PFSK-1 (cell line): ENCODE results near the gene MX2.

Experiments
- FOXP2 ChIP-seq: optimal IDR thresholded peaks from 2 replicates; pipeline ENCODE3; 2011; ENCODE audit warnings: borderline replicate concordance, control low read depth, inconsistent platforms; ENCODE audit not compliant: insufficient read depth; ENCODE audit errors: extremely low read length, extremely low read depth
- POLR2AphosphoS5 ChIP-seq: IDR thresholded peaks from 2 replicates; pipeline ENCODE4 v1.6.1; 2012; ENCODE audit warnings: low read depth, mild to moderate bottlenecking, control low read depth, low read length, moderate library complexity
- SIN3A ChIP-seq: IDR thresholded peaks from 2 replicates; pipeline ENCODE4 v1.6.1; 2012; ENCODE audit warnings: mild to moderate bottlenecking, low read length, moderate library complexity, borderline replicate concordance; ENCODE audit not compliant: insufficient read depth
- TAF1 ChIP-seq: IDR thresholded peaks from 2 replicates; pipeline ENCODE4 v1.6.1; 2012; ENCODE audit warnings: low read length, control low read depth, borderline replicate concordance; ENCODE audit not compliant: insufficient read depth
- TF ChIP-seq, protein P1 (sequence below), 2 experiments: IDR thresholded peaks; 2 replicates each; pipeline versions ENCODE4 v1.6.1 to v1.8.0; 2011 to 2012; ENCODE audit warnings: low read depth in 2 of 2, low read length in 2 of 2, control low read depth in 1 of 2, inconsistent platforms in 1 of 2, mild to moderate bottlenecking in 1 of 2, moderate library complexity in 1 of 2; ENCODE audit not compliant: insufficient read depth in 1 of 2

MX2 gene

DNA sequence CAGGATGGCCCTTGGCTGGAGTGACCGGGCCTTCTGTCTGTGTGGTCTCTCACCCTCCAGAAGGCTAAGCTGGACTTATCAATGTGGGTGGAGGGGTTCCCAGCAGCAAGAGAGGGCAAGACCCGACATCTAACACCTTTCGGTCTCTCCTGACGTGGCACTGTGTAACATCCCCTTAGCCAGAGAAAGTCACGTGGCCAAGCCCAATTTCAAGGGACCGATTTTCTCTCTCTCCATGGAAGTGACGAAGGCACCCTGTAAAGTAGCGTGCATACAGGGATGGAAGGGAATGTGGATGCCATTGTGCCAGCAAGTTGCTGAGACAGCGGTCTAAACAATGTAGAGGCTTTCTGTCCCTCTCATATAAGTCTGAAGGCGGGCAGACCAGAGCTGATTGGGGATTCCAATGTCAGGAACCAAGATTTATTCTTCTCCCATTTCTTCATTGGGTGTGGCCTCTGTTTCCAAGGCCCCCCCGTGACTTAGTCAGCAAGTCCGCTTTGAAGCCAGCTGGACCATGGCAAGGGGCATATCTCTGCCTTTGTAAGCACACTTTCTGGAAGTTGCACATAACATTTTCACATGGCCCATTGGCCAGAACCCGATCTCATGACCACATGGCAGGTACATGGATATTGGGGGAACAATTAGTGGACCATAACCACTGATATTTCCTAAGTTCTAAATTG is 76.7 kb downstream of the MX2 start:
- TF ChIP-seq POLR2AphosphoS5 (no peak), TAF1 (no peak), SIN3A (no peak), FOXP2 (no peak)
- TF ChIP-seq, protein P1, sequence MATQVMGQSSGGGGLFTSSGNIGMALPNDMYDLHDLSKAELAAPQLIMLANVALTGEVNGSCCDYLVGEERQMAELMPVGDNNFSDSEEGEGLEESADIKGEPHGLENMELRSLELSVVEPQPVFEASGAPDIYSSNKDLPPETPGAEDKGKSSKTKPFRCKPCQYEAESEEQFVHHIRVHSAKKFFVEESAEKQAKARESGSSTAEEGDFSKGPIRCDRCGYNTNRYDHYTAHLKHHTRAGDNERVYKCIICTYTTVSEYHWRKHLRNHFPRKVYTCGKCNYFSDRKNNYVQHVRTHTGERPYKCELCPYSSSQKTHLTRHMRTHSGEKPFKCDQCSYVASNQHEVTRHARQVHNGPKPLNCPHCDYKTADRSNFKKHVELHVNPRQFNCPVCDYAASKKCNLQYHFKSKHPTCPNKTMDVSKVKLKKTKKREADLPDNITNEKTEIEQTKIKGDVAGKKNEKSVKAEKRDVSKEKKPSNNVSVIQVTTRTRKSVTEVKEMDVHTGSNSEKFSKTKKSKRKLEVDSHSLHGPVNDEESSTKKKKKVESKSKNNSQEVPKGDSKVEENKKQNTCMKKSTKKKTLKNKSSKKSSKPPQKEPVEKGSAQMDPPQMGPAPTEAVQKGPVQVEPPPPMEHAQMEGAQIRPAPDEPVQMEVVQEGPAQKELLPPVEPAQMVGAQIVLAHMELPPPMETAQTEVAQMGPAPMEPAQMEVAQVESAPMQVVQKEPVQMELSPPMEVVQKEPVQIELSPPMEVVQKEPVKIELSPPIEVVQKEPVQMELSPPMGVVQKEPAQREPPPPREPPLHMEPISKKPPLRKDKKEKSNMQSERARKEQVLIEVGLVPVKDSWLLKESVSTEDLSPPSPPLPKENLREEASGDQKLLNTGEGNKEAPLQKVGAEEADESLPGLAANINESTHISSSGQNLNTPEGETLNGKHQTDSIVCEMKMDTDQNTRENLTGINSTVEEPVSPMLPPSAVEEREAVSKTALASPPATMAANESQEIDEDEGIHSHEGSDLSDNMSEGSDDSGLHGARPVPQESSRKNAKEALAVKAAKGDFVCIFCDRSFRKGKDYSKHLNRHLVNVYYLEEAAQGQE (IDR thresholded peaks at IDR 0.05; ENCODE audit: insufficient read depth in 1 of 2, low read depth in 2 of 2, low read length in 2 of 2) = no peak

DNA sequence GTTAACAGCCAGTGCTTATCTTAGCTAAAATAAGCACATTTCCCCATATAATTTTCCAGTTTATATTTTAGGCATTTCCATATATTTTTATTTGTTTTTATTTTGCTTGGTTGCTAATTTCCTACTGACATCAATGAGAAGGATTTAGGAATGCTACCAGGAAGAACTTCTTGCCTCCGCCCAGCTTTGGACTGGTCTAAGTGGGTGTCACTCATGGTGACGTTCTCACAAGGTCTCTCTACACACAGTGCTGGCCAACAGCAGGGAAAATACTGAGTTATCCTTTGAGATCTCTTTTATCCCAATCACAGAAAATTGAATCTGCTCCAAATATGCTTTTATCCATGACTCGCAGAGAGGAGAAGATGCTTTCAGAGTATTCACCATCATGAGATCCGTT is 77.4 kb downstream of the MX2 start:
- no peak for TF ChIP-seq POLR2AphosphoS5
- no peak for TF ChIP-seq TAF1
- TF ChIP-seq, protein P1 (IDR thresholded peaks at IDR 0.05; ENCODE audit: insufficient read depth in 1 of 2, low read depth in 2 of 2, low read length in 2 of 2) = no peak
- TF ChIP-seq SIN3A = no peak
- TF ChIP-seq FOXP2 = no peak

DNA sequence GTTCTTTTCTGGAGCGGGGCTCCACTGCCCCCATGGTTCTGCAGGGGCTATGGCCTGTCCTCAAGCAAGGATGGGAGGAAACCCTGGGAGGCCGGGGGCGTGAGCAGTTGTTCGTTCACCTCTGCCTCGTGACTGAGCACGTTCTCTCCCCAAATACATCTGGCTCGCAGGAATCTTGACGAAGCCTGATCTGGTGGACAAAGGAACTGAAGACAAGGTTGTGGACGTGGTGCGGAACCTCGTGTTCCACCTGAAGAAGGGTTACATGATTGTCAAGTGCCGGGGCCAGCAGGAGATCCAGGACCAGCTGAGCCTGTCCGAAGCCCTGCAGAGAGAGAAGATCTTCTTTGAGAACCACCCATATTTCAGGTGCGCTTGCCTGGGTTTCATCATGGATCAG is 79.7 kb downstream of the MX2 start:
- TF ChIP-seq POLR2AphosphoS5 (no peak), SIN3A (no peak), TAF1 (no peak), FOXP2 (no peak)
- TF ChIP-seq, protein P1 (IDR thresholded peaks at IDR 0.05; ENCODE audit: insufficient read depth in 1 of 2, low read depth in 2 of 2, low read length in 2 of 2) = no peak

DNA sequence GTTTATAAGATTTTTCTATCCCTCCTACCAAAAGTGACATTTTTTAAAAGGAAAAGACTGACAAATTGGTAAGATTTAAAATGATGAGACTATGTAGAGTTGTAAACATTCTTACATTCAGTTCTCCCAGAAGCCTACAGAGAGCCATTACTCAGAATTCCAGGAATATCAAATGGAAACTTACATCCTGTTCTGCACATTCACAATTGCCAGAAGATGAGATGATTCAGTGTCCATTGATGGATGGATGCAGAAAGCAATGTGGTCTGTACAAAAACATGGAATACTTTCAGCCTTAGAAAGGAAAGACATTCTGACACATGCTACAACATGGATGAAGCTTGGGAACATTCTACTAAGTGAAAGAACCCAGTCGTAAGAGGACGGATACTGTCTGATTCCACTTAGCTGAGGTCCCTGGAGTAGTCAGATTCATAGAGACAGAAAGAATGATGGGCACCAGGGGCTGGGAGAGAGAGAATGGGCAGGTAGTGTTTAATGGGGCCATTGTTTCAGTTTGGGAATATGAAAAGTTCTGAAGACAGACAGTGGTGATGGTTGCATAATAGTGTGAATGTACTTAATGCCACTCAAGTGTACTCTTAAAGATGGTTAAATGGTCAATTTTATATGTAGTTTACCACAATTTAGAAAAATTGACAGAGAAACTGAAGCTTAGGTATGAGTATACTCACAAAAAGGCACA is 80.8 kb downstream of the MX2 start:
- TF ChIP-seq POLR2AphosphoS5 (no peak), FOXP2 (no peak), SIN3A (no peak), TAF1 (no peak)
- TF ChIP-seq, protein P1 (IDR thresholded peaks at IDR 0.05; ENCODE audit: insufficient read depth in 1 of 2, low read depth in 2 of 2, low read length in 2 of 2) = no peak
